HepG2 (cell line): Measurements from ENCODE around the gene EXOC6B. TPM values are rescaled to one million over a fixed set of nuclear protein-coding genes. Genes with fewer than 3 reads are reported as not detected.

Experiments used
- ATAC-seq: fragments of 200-7000 bp; cut with Tn5 transposase; 3 replicates; pipeline ENCODE4 v1.9.1; 2020; ENCODE audit warnings: mild to moderate bottlenecking, moderate library complexity
- BruUV-seq: library from RNA; stranded (reverse); fragments of 400-500 nt; replicated peaks from 2 replicates; lab custom pipeline; 2021; lab: Mats Ljungman, UMichigan
- CTCF ChIA-PET: fragments of 300-600 bp; formaldehyde crosslinking; extraction: SDS; loops from one replicate; lab custom pipeline; 2021; ENCODE audit warnings: low total read pairs, inconsistent platforms, low intra/inter-chr PET ratio; lab: Yijun Ruan, JAX
- POLR2A ChIA-PET: fragments of 350-600 bp; sonication (Branson Sonifier 250); formaldehyde crosslinking; loops from one replicate; lab custom pipeline; 2020; ENCODE audit warnings: antibody characterized with exemption, inconsistent platforms; lab: Yijun Ruan, JAX
- DNase-seq: peaks from one replicate; pipeline ENCODE4 v3.0.0-alpha.2; 2015; ENCODE audit warnings: low spot score
- FAIRE-seq: peaks from 3 replicates; lab custom pipeline; 2011; peaks lifted over from hg19 to GRCh38; lab: Jason Lieb, UNC
- H2AFZ ChIP-seq: one replicate; pipeline ENCODE4 v1.6.1; 2011; ENCODE audit warnings: low read length, inconsistent platforms
- H3K27ac ChIP-seq: fragments of 300-600 bp; 3 replicates; pipeline ENCODE4 v1.8.0; 2011; ENCODE audit warnings: mixed run types, mild to moderate bottlenecking, mixed read lengths, low read length, inconsistent platforms; ENCODE audit not compliant: insufficient read depth; ENCODE audit errors: extremely low read length
- H3K27me3 ChIP-seq, 2 experiments: fragments of 200-600 bp in 1 of 2; 2 replicates in 1 of 2; 3 replicates in 1 of 2; pipeline versions ENCODE4 v1.6.0 to v1.8.0; 2011; ENCODE audit warnings: low read length in 2 of 2, mild to moderate bottlenecking in 2 of 2, moderate library complexity in 2 of 2, inconsistent platforms in 1 of 2; ENCODE audit not compliant: insufficient read depth in 2 of 2, control insufficient read depth in 1 of 2
- H3K36me3 ChIP-seq, 2 experiments: fragments of 200-600 bp in 1 of 2; replicated peaks in 1 of 2; 2 replicates in 1 of 2; 3 replicates in 1 of 2; pipeline versions ENCODE4 v1.5.1 to v1.8.0; 2011; ENCODE audit warnings: low read length in 2 of 2, inconsistent platforms in 1 of 2; ENCODE audit not compliant: insufficient read depth in 2 of 2, control insufficient read depth in 1 of 2
- H3K4me1 ChIP-seq: 2 replicates; pipeline ENCODE4 v1.5.1; 2012; ENCODE audit warnings: low read length, inconsistent platforms; ENCODE audit not compliant: insufficient read depth
- H3K4me2 ChIP-seq: 2 replicates; pipeline ENCODE4 v1.6.0; 2011; ENCODE audit warnings: low read depth, low read length, inconsistent platforms
- H3K4me3 ChIP-seq, 3 experiments: fragments of 200-600 bp in 1 of 3; sonication (generic), shearing (Covaris generic) in 1 of 3; replicated peaks in 1 of 3; 2 replicates each; pipeline ENCODE4 v1.5.1; 2011 to 2016; ENCODE audit warnings: low read length in 3 of 3, inconsistent platforms in 2 of 3, low read depth in 2 of 3, mild to moderate bottlenecking in 2 of 3, control low read depth in 1 of 3, mixed read lengths in 1 of 3; ENCODE audit not compliant: insufficient read depth in 1 of 3
- H3K79me2 ChIP-seq: one replicate; pipeline ENCODE4 v1.6.1; 2011; ENCODE audit warnings: low read length, inconsistent platforms; ENCODE audit not compliant: insufficient read depth
- H3K9ac ChIP-seq: 2 replicates; pipeline ENCODE4 v1.6.0; 2011; ENCODE audit warnings: mild to moderate bottlenecking, low read depth, low read length, inconsistent platforms; ENCODE audit not compliant: insufficient read depth
- H3K9me3 ChIP-seq: 2 replicates; pipeline ENCODE4 v1.5.1; 2012; ENCODE audit warnings: mild to moderate bottlenecking, low read length
- H4K20me1 ChIP-seq: 2 replicates; pipeline ENCODE4 v1.6.0; 2011; ENCODE audit warnings: inconsistent platforms, mild to moderate bottlenecking, low read length, moderate library complexity; ENCODE audit not compliant: insufficient read depth
- JDP2 ChIP-seq: sonication (generic); formaldehyde crosslinking; IDR thresholded peaks from 2 replicates; pipeline ENCODE4 v1.8.1; 2022; ENCODE audit warnings: missing genetic modification reagents, borderline replicate concordance
- NCOA2 ChIP-seq: sonication (generic); formaldehyde crosslinking; IDR thresholded peaks from 2 replicates; pipeline ENCODE4 v1.8.0; 2022; ENCODE audit warnings: inconsistent platforms
- RXRB ChIP-seq: IDR thresholded peaks from 2 replicates; pipeline ENCODE4 v1.6.1; 2016; ENCODE audit warnings: borderline replicate concordance, missing genetic modification reagents, missing compliant biosample characterization
- SRSF1 ChIP-seq: fragments of 200-400 bp; formaldehyde crosslinking; optimal IDR thresholded peaks from 2 replicates; pipeline ENCODE3; 2017; ENCODE audit warnings: mild to moderate bottlenecking, low read depth, low read length, moderate library complexity
- ZNF24 ChIP-seq: fragments of 450-650 bp; IDR thresholded peaks from 2 replicates; pipeline ENCODE4 v1.6.1; 2017; ENCODE audit warnings: antibody characterized with exemption, mild to moderate bottlenecking
- ZNF317 ChIP-seq: sonication (generic); formaldehyde crosslinking; IDR thresholded peaks from 2 replicates; pipeline ENCODE4 v1.5.0; 2020; ENCODE audit warnings: mild to moderate bottlenecking, missing genetic modification reagents
- ZNF326 ChIP-seq: sonication (generic); formaldehyde crosslinking; IDR thresholded peaks from 2 replicates; pipeline ENCODE4 v1.4.0; 2020; ENCODE audit warnings: missing genetic modification reagents, borderline replicate concordance
- ZNF337 ChIP-seq: sonication (generic); formaldehyde crosslinking; IDR thresholded peaks from 2 replicates; pipeline ENCODE4 v1.5.1; 2020; ENCODE audit warnings: missing genetic modification reagents, low read depth, mild to moderate bottlenecking, borderline replicate concordance
- ZNF569 ChIP-seq: sonication (generic); formaldehyde crosslinking; IDR thresholded peaks from 2 replicates; pipeline ENCODE4 v1.5.0; 2020; ENCODE audit warnings: mild to moderate bottlenecking, missing genetic modification reagents, moderate library complexity, borderline replicate concordance
- ZNF737 ChIP-seq: sonication (generic); formaldehyde crosslinking; IDR thresholded peaks from 2 replicates; pipeline ENCODE4 v1.5.0; 2020; ENCODE audit warnings: missing genetic modification reagents, mild to moderate bottlenecking, borderline replicate concordance
- ZNF781 ChIP-seq: sonication (generic); formaldehyde crosslinking; IDR thresholded peaks from 2 replicates; pipeline ENCODE4 v1.5.1; 2020; ENCODE audit warnings: borderline replicate concordance, mild to moderate bottlenecking, missing genetic modification reagents; ENCODE audit errors: not compliant biosample characterization
- WGBS: methylation state at CpG from one replicate; pipeline ENCODE4 v1.1.6; 2017; ENCODE audit warnings: low lambda C conversion rate; 5-methylcytosine and 5-hydroxymethylcytosine counted together
- in situ Hi-C: cut with HindIII; loops from 2 replicates; pipeline ENCODE4 v1.10.0; 2017; ENCODE audit warnings: low pct_unique_long_range_greater_than_20kb; ENCODE audit not compliant: extremely low pct_ligation_motif_present
- intact Hi-C: fragments of 100-400 bp; cut with micrococcal nuclease; formaldehyde crosslinking; loops from one replicate; pipeline ENCODE4 v1.10.0; 2022; ENCODE audit not compliant: unreplicated experiment
- polyA plus RNA-seq, 8 experiments: library from polyadenylated mRNA; depleted of rRNA in 3 of 8; stranded (reverse) in 7 of 8; unstranded in 1 of 8; fragments of >200 nt; fragmentation: Illumina TruSeq in 4 of 8; extraction: Trizol in 4 of 8; gene quantifications; 2 replicates each; pipeline versions ENCODE4 v1.2.1 to v1.2.3, GENCODE V29; 2011 to 2016; ENCODE audit warnings: low read depth in 4 of 8, missing spikeins in 1 of 8, mixed read lengths in 1 of 8; ENCODE audit not compliant: insufficient read depth in 1 of 8
- total RNA-seq, 5 experiments: library from RNA; depleted of rRNA; stranded (reverse); fragments of >200 nt; fragmentation: Illumina TruSeq; extraction: Trizol; gene quantifications; 2 replicates each; pipeline ENCODE4 v1.2.3, GENCODE V29; 2016; ENCODE audit warnings: low read depth in 1 of 5

EXOC6B gene
- total and polyA plus RNA-seq, 2 of the 13 experiments (the other 11 are each of a cell fraction or from before 2014, with no cell fraction given): 9.1 to 15.9 TPM

- FAIRE-seq (no peak), DNase-seq (no peak), ATAC-seq (no peak)
- Histone ChIP-seq H3K27ac (no peak overlapping the region), H3K4me2 (no peak overlapping the region), H3K4me3 (no peak overlapping the region), H3K9me3 (no peaks in the 10 kb centered on the region), H3K9ac (no peak overlapping the region), H2AFZ (no peak overlapping the region), H3K36me3 (peaks cover 0 to 2% of the 10 kb centered on the region in 2 experiments; a peak in 1 of 5 replicates), H4K20me1 (no peaks in the 10 kb centered on the region), H3K79me2 (no peaks in the 10 kb centered on the region), H3K4me1 (peaks cover 14% of the 10 kb centered on the region), H3K27me3 (no peaks in the 10 kb centered on the region)
- ChIA-PET CTCF (no interaction called here), POLR2A (no interaction called here)
- 88% methylated on average over 1 of the region's 1 CpG for WGBS
- no peak for TF ChIP-seq ZNF781 (CRISPR knock-in tag)
- TF ChIP-seq NCOA2 (CRISPR knock-in tag): no peak
- no peak for TF ChIP-seq ZNF569 (CRISPR knock-in tag)
- TF ChIP-seq ZNF737 (CRISPR knock-in tag): no peak
- no peak for TF ChIP-seq ZNF317 (CRISPR knock-in tag)
- no peak for TF ChIP-seq ZNF24
- no peak for TF ChIP-seq SRSF1
- no peak for TF ChIP-seq ZNF326 (CRISPR knock-in tag)
- no peak for TF ChIP-seq JDP2 (CRISPR knock-in tag)
- no peak for TF ChIP-seq ZNF337 (CRISPR knock-in tag)
- TF ChIP-seq RXRB (CRISPR knock-in tag): no peak
- in situ Hi-C loops: no loop called here
- no TSS peak for BruUV-seq
- intact Hi-C loops: loop anchor here (5.0 kb wide), 1 partner anchor 33 kb away; no protein-coding TSS in a partner anchor
Measured at GRCh38 chr2:72710418-72711152, 115.2 kb downstream of the EXOC6B start.
